Subcutaneous adipose tissue (tissue), 4 donors: Measurements from ENCODE around the gene MALT1. TPM values are rescaled to one million over a fixed set of nuclear protein-coding genes. Genes with fewer than 3 reads are reported as not detected.

ENCODE experiments used
- total RNA-seq, 4 donors: library from RNA; depleted of rRNA; stranded (reverse); fragments of >200 nt; gene quantifications; one replicate each; pipeline ENCODE4 v1.1.0, GENCODE V29; 2016
- TF ChIP-seq, protein P1 (sequence below): fragments of 450-650 bp; IDR thresholded peaks from one replicate; pipeline ENCODE4 v1.5.1; 2016; ENCODE audit warnings: low read depth, mild to moderate bottlenecking, control low read depth, antibody characterized with exemption, moderate library complexity

Gene MALT1
- total RNA-seq, 4 donors from 2014 or later = 26.0 to 32.3 (median 29.7) TPM

- TF ChIP-seq, protein P1, sequence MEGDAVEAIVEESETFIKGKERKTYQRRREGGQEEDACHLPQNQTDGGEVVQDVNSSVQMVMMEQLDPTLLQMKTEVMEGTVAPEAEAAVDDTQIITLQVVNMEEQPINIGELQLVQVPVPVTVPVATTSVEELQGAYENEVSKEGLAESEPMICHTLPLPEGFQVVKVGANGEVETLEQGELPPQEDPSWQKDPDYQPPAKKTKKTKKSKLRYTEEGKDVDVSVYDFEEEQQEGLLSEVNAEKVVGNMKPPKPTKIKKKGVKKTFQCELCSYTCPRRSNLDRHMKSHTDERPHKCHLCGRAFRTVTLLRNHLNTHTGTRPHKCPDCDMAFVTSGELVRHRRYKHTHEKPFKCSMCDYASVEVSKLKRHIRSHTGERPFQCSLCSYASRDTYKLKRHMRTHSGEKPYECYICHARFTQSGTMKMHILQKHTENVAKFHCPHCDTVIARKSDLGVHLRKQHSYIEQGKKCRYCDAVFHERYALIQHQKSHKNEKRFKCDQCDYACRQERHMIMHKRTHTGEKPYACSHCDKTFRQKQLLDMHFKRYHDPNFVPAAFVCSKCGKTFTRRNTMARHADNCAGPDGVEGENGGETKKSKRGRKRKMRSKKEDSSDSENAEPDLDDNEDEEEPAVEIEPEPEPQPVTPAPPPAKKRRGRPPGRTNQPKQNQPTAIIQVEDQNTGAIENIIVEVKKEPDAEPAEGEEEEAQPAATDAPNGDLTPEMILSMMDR = no peak
These were observed 87.3 kb downstream of the MALT1 start for GRCh38 chr18:58758606-58759005.

DNA sequence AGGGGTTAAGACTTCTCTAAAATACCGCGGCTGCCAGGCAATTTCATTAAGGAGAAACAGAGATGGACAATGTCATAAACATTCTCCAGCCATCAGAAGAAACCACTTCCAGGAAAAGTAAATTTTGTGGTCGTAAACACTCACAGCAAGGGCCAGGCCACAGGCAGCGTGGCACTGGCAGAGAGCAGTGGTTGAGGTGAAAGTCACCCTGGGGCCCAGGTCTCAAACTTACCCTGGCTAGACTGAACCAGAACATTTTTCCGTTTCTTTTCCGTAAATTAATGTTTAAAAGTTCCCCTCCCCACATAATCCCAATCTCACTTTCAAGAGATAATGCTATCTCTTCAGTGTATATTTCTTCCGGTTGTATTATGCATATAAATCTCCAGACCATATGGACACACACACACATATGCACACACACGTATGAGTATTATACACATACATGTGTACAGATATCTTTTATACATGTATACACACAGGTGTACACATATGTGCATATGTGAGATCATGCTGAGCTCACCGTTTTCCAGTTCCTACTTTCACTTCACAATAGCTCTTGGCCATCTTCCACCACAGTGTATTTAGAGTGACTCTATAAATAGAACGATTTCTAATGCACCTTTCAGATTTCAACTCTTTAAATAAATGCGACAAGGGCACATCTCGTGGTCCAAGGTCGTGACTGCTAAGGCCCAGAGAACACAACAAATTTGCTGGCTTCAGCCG, 90.1 kb downstream of the MALT1 start:
- TF ChIP-seq, protein P1 = no peak

- TF ChIP-seq, protein P1 = no peak
These were observed 90.9 kb downstream of the MALT1 start for GRCh38 chr18:58761970-58762780.

DNA sequence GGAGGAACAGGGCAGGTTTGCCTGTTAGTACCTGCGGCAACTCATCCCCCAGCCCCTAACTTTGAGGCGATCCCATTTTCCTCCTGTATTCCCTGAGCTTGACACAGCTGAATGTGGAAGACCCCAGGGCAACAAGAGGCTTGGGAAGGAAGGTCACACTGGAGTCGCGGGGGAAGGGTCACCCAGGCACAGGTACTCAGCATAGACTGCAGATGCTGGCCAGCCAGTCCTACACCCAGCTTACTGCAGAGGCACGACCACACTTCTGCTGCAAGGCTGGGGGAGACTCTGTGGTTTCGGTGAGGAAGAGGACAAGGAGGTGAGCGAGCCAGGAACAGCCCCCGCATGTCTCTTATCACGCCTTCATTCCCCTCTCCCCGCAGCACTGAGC, 91.5 kb downstream of the MALT1 start:
- TF ChIP-seq, protein P1 = no peak

- TF ChIP-seq, protein P1 = no peak
These were observed 94.9 kb downstream of the MALT1 start for GRCh38 chr18:58766164-58766563.

DNA sequence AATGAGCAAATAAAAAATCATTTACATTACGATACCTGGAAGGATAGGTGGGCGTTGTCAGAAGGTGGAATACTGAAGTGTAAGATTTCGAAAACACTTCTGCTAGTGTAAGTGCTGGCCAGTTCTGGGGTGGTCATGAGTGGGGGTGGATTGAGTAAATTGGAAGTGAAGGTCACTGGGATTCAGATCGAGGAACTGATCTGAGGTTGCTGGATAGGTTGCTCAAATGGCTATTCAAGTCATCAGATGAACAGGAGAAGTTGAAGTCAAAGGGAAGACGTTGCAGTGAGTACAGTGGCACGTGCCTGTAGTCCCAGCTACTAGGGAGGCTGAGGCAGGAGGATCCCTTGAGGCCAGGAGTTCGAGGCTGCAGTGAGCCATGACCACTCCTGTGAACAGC, 95.7 kb downstream of the MALT1 start:
- TF ChIP-seq, protein P1 = no peak

- TF ChIP-seq, protein P1 = no peak
These were observed 97.2 kb downstream of the MALT1 start for GRCh38 chr18:58768293-58768974.
